C4-2B (cell line): ENCODE data around the gene MYO1H.
A peak's percentile ranks its signal among the peaks of the same experiment; 100 is the strongest.

ENCODE experiments used
- ZFX ChIP-seq: fragments of 450-650 bp; IDR thresholded peaks from 2 replicates; pipeline ENCODE4 v1.6.1; 2017
- TF ChIP-seq, protein P1 (sequence below): fragments of 450-650 bp; conservative IDR thresholded peaks from 2 replicates; pipeline ENCODE4 v1.5.1; 2017; ENCODE audit warnings: mild to moderate bottlenecking

DNA sequence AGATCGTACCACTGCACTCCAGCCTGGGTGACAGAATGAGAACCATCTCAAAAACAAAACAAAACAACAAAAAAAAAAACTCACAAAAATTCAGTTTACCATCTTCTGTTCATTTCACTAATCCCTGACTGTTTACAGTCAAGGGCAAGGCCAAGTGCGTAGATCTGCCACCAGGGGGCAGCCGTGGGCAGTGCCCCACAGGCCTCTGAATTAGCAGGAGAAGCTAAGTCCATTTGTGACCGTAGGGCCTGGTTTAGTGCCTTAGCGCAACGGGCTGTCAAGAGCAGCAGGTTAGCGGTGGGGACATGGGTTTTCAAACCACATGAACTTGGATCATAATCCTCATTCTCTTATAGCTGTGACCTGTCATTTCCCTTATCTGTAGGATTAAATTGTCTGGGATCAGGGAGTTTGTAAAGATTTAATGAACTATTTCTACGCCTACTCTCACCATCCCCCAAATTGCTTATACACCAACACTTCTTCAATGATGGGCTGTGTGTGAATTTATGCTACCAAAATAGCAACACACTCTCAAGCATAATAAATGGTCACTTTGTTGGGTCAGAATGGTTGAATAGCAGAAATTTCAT is 80.4 kb downstream of the MYO1H start:
- TF ChIP-seq, protein P1, sequence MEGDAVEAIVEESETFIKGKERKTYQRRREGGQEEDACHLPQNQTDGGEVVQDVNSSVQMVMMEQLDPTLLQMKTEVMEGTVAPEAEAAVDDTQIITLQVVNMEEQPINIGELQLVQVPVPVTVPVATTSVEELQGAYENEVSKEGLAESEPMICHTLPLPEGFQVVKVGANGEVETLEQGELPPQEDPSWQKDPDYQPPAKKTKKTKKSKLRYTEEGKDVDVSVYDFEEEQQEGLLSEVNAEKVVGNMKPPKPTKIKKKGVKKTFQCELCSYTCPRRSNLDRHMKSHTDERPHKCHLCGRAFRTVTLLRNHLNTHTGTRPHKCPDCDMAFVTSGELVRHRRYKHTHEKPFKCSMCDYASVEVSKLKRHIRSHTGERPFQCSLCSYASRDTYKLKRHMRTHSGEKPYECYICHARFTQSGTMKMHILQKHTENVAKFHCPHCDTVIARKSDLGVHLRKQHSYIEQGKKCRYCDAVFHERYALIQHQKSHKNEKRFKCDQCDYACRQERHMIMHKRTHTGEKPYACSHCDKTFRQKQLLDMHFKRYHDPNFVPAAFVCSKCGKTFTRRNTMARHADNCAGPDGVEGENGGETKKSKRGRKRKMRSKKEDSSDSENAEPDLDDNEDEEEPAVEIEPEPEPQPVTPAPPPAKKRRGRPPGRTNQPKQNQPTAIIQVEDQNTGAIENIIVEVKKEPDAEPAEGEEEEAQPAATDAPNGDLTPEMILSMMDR: peak; percentile 94
- no peak for TF ChIP-seq ZFX
